ENCODE measurements around the gene CALU. TPM values are rescaled to one million over a fixed set of nuclear protein-coding genes. Genes with fewer than 3 reads are reported as not detected.

Gene CALU
- total RNA-seq, 1 experiment from 2014 or later: 841 TPM

DNA sequence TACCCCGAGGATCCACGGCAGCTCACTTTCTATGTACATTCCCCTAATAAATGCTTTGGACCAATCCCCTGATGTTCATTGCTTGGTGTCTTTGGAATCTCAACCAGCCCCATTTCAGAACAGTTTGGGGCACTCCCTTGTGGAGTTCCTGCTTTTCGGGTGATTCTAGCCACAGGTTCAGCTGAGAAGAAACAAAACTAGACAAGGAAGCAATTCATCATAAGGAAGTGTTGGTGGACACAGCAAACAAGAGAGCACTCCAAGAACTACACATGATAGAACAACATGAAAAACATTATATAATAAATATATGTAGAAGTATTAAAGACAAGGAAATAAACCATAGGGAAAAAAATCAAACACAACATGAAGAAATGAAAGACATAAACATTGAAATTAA is 46.6 kb downstream of the CALU start:
- no peak for DNase-seq (ENCODE audit: low read depth)

DNA sequence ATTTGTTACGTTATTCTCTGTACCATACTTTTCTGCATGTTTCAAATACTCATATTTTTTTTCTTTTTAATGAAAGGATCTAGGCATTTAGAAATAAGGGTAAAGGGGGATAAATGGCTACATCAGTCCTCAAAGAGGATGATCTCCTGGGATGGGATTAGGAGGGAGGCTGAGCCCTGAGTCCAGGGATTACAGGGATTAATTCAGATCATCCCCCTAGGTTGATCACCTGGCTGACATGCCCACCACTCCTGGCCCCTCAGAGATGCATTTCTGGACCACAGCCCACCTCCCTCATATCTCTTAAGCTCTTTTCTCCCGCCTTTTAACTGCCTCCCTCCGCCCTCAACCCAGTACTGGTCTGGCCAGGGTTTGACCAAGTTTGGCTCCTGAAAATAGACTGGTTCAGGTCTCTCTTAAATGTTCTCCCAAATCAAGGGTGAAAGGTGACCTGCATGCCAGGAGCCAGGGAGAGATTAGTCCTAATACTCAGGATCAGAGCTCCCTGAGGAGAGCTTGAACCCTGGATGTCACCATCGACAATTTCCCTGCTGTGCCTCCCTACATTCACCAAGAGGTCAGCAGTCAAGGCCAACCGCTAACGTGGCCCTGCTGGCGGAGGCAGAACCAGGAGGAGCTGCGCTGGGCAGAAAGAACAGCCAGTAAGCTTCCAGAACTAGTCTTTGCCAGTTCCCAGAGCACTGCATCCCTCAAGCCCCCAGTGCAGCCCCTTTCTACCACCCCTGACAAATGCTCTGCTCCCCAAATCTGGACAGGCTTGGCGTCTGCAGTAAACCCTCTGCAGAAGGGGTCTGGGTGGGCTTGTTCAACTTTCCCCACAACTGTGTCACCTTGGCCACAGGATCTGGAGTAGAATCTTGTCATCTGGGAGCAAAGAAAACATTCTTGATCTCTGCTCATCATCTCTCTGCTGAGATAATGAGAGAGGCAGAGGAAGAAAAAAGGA is 49.6 kb downstream of the CALU start:
- DNase-seq (ENCODE audit: low read depth): no peak

DNA sequence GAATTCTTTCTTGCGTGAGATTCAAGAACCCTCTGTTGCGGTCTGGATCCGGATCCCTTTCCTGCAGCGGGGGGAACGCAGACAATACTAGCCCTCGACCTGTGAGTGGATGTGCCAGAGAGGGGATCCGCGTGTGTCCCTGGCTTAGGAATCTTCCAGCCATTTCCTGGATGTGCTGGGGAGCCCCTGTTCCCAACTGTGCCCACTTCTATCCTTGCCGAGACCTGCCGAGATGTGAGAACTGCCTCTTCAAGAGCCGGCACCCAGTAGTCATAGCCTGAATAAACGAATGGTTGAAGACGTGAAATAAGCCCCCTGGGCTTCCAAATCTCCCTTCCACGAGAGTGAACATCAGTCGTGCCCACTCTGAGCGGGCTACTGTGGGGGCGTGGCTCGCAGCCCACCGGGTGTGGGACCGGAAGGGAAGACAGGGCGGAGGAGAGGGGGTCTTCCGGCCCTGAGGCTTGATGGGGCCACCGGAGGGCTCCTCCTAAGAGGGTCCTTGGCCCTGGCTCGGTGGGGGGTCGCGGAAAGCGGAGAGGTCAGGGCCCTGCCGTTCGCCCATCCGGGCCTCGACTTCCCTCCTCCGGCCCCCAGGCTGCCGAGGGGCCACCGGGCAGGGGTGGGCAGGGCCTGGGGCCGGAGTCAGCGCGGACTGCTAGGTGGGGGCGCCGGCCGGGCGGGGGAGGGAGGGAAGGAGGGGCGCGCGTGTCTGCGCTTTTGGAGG is 51.3 kb downstream of the CALU start:
- DNase-seq (ENCODE audit: low read depth): no peak

DNA sequence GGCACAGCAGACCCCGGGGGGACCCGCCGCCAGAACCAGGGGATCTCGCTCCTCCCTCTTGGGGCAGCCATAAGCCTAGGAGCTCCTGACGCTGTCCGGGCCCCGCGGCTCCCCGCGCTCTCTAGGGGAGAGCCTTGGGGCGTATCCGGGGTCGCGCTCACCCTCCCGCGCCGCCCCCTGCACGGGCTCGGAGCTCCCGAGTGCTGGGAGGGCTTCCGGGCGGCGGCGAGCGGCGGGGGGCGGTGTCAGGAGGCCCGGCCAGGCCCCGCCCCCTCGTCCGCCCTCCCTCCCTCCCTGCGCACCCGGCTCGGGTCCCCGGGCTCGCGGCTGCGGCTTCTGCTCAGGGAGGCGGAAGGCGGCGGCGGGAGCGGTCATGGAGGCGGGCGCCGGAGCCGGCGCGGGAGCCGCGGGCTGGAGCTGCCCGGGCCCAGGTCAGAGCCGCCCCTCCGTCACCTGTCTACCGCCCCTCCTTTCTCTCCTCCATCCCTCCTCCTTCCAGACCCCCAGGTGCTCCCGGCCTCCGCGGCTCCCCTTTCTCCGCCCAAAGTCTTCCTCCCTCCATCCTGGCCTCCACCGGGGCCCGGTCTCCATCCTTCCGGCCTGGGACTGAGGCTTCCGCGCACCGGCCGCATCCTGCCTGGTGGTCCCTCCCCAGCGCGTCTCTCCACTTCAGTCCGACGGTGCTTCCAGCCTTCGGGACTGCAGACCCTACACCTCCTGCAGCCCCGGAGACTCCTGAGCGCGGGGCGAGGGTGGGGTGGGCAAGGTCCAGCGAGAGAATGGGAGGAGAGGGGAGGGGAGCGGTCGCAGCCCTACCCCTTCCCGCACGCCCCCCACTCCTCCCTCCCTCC is 52.2 kb downstream of the CALU start, which contains the start of gene CCDC136:
TSS of gene CCDC136 (plus strand) at position 848 of the 851 bp plus-strand sequence. CDS start 444 bp downstream, outside the sequence.
- peak; percentile 42 for DNase-seq (ENCODE audit: low read depth)

- DNase-seq (ENCODE audit: low read depth): no peak
Observed at GRCh38 chr7:128791972-128792327, 52.8 kb downstream of the CALU start.

DNA sequence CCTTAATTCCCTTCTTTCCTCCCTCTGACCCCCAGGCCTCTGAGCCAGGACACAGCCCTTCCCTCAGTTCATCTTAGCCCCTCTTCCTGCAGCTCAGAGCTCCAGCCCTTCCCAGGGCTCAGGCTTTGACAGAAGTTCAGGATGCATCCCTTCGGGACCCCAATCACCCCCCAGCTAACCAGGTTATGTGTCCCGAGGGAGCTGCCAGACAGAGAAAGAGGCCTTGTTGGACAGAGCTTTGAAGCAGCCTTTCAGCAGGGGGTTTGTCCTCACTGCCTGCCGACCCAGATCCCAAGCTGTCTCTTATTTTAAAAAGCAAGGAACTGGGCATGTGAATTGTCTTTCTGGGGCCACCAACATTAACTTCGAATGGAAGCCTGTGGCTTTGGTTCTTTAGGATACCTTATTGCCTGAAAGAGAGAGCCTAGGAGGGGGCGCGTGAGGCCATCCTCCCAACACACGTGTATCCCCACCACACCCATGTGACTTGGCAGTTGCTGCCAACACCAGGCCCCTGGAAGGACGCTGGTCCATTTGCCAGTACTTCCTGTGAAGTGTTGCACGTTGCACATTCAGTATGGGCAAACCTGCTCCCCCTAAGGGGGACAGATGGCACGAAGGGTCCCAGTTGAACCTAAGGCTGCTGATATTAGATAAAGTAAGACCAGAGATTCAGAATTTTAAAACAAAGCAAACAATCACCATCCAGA is 53.5 kb downstream of the CALU start:
- no peak for DNase-seq (ENCODE audit: low read depth)

GRCh38 chr7:128793181-128793547 is 54.0 kb downstream of the CALU start:
- DNase-seq (ENCODE audit: low read depth): no peak

GRCh38 chr7:128794020-128794419 is 54.9 kb downstream of the CALU start:
- no peak for DNase-seq (ENCODE audit: low read depth)

- no peak for DNase-seq (ENCODE audit: low read depth)
Observed at GRCh38 chr7:128794436-128794835, 55.3 kb downstream of the CALU start.

DNA sequence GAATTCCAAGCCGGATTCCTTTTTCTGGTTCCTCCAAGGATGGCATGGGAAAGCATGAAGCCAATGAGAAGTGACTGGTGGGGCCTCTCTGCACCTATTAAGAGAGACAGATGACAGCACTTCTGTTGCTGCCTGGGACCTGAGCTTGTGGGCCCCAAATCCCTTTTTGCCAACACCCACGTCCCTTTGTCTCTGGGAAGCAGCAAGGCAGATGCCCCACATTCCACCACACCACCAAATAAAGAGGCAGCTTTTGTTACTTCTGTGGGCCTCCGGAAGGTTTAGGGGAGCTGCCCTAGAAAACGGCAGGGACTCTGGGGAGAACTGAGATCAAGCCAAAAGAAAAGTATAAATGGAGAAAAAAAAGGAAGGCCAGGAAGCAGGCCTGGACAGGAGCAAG is 56.0 kb downstream of the CALU start:
- DNase-seq (ENCODE audit: low read depth): no peak

- no peak for DNase-seq (ENCODE audit: low read depth)
Observed at GRCh38 chr7:128796327-128796726, 57.2 kb downstream of the CALU start.

GRCh38 chr7:128799451-128799850 is 60.3 kb downstream of the CALU start:
- no peak for DNase-seq (ENCODE audit: low read depth)

GRCh38 chr7:128800567-128800966 is 61.4 kb downstream of the CALU start:
- no peak for DNase-seq (ENCODE audit: low read depth)

- no peak for DNase-seq (ENCODE audit: low read depth)
Observed at GRCh38 chr7:128801003-128801402, 61.8 kb downstream of the CALU start.

- no peak for DNase-seq (ENCODE audit: low read depth)
Observed at GRCh38 chr7:128801667-128802418, 62.7 kb downstream of the CALU start.

- no peak for DNase-seq (ENCODE audit: low read depth)
Observed at GRCh38 chr7:128804484-128804883, 65.3 kb downstream of the CALU start.

DNA sequence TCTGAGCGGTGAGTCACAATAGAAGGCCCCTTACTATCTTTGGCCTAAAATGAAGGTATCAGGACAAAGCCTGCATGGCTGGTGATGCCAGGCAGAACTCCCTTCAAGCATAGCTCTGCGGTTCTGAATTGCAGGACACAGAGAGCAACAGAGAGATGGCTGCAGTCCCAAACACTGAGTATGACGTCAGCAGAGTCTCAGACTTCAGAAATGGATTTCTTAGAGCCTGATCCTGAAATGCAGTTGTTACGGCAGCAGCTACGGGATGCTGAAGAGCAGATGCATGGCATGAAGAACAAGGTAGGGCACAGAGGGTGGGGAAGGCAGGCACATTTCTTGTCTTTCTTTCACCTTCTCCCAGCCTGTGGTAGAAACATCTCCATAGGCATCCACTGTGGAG is 66.1 kb downstream of the CALU start:
- no peak for DNase-seq (ENCODE audit: low read depth)

GRCh38 chr7:128807191-128807590 is 68.0 kb downstream of the CALU start:
- no peak for DNase-seq (ENCODE audit: low read depth)

DNA sequence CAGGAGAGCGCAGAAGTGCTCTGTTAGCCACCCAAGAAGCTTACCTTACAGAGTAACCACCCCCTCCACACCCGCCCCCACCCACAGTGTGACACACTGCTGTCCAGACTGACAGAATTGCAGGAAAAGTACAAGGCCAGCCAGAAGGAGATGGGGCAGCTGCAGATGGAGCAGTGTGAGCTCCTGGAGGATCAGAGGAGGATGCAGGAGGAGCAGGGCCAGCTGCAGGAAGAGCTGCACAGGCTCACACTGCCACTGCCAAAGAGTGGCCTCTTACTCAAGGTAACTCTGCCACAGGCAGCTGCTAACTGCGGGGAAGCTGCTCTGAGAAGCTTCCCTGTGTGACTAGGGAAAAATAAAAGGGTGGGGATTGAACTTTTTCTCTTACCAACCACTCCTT is 70.2 kb downstream of the CALU start:
- DNase-seq (ENCODE audit: low read depth): peak; percentile 71

GRCh38 chr7:128810473-128810872 is 71.3 kb downstream of the CALU start:
- peak; percentile 33 for DNase-seq (ENCODE audit: low read depth)
